ENCODE results near the gene FBXL16. TPM values are rescaled to one million over a fixed set of nuclear protein-coding genes. Genes with fewer than 3 reads are reported as not detected.

Gene FBXL16
- total and polyA plus RNA-seq, 2 donors (not counting 3 experiments of a cell fraction or from before 2014, with no cell fraction given), result 0.07 to 0.22 TPM

DNA sequence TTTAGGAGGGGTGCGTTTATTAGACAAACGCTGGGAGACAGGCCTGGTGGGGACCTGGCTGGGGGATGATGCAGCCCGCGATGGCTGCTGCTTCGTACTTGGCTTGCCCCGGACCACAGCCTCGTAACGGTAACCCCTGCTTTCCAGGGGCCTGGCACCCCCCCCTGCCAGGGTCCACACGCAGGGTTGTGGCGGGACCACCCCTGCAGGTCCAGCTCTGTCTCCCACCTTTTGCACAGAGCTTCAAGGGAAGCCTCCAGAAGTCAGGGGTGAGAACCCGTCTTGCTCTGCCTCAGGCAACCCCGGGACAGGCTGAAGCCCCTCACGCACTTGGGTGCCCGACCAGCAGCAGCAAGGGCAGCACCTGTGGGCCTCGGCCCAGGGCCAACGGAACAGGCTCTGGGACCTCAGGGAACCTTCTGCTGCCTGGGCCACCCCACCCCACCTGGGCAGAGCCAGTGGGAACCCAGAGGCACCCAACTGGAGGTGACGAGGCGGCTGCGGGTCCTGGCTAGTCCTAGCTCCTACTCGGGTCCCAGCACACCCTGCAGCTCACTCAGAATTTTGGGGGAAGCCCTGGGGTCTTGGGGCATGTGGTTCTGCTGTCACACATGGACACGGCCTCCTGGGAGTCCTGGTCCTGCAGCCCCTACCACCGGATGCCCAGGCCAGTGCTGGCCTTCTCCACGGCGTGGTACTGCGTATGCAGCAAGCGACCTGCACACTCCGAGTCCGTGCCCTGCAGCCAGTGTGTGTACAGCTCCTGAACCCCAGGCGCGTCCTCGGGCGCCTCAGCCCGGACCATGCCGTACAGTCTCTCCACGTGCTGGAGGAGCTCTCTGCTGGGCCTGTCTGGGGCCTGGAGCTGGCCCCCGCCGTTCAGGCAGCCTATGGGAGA is 24.4 kb upstream of the FBXL16 start:
- intact Hi-C loops (cut with micrococcal nuclease) (loop anchor here (2.0 kb wide), 1 partner anchor 15 kb away; the partner anchor contains the start of gene METRN), dilution Hi-C loops (cut with MboI; ENCODE audit: extremely low pct_ligation_motif_present, low sequenced_read_pairs) (no loop called here)
- H3K9me3 ChIP-seq (replicated peaks; ENCODE audit: control insufficient read depth, insufficient read depth, low read length), result no peaks in the 10 kb centered on the region
- H3K4me1 ChIP-seq (ENCODE audit: control insufficient read depth, extremely low read depth, insufficient read depth, low read length), result peaks cover 13% of the 10 kb centered on the region
- H3K4me2 ChIP-seq (ENCODE audit: insufficient read depth, low read length), result no peak overlapping the region
- no TSS peak for BruUV-seq (replicated peaks)
- no peak overlapping the region for H3K4me3 ChIP-seq (replicated peaks in 1 of 3; ENCODE audit: insufficient read depth in 1 of 3, low read depth in 1 of 3, low read length in 3 of 3)
- CTCF ChIA-PET, result interaction anchor here (1.0 to 1.9 kb wide), 2 partner anchors 10 to 58 kb away, joined by 3 to 5 read pairs; partner anchors contain the start of genes ANTKMT, CHTF18 and RPUSD1
- peaks cover 4 to 19% of the 10 kb centered on the region in 2 experiments for H3K36me3 ChIP-seq (ENCODE audit: control insufficient read depth in 2 of 2, extremely low read depth in 1 of 2, insufficient read depth in 2 of 2, low read length in 2 of 2)
- no peak overlapping the region for H2AFZ ChIP-seq (ENCODE audit: low read depth, low read length)
- DNase-seq (ENCODE audit: low read depth, low spot score), result no peak
- POLR2A ChIA-PET, result no interaction called here
- TF ChIP-seq POLR2A (IDR thresholded peaks at IDR 0.05; ENCODE audit: low read depth, low read length) (no peak), POLR2AphosphoS5 (IDR thresholded peaks at IDR 0.05; ENCODE audit: insufficient read depth, low read depth, low read length) (no peak), GATA2 (IDR thresholded peaks at IDR 0.05; ENCODE audit: insufficient read depth, insufficient read length, low read depth, low read length) (no peak), MYC (IDR thresholded peaks at IDR 0.05; ENCODE audit: low read depth, low read length) (no peak)
- TF ChIP-seq, protein P1, sequence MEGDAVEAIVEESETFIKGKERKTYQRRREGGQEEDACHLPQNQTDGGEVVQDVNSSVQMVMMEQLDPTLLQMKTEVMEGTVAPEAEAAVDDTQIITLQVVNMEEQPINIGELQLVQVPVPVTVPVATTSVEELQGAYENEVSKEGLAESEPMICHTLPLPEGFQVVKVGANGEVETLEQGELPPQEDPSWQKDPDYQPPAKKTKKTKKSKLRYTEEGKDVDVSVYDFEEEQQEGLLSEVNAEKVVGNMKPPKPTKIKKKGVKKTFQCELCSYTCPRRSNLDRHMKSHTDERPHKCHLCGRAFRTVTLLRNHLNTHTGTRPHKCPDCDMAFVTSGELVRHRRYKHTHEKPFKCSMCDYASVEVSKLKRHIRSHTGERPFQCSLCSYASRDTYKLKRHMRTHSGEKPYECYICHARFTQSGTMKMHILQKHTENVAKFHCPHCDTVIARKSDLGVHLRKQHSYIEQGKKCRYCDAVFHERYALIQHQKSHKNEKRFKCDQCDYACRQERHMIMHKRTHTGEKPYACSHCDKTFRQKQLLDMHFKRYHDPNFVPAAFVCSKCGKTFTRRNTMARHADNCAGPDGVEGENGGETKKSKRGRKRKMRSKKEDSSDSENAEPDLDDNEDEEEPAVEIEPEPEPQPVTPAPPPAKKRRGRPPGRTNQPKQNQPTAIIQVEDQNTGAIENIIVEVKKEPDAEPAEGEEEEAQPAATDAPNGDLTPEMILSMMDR (IDR thresholded peaks at IDR 0.05; ENCODE audit: extremely low read depth in 1 of 2, insufficient read depth in 1 of 2, low read depth in 1 of 2, low read length in 2 of 2), result no peak
- TF ChIP-seq, protein P2, sequence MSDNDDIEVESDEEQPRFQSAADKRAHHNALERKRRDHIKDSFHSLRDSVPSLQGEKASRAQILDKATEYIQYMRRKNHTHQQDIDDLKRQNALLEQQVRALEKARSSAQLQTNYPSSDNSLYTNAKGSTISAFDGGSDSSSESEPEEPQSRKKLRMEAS (IDR thresholded peaks at IDR 0.05; ENCODE audit: insufficient read depth, insufficient read length), result no peak
- H3K27ac ChIP-seq (ENCODE audit: insufficient read depth, low read depth, low read length), result no peak overlapping the region
- no peak for FAIRE-seq
- no peaks in the 10 kb centered on the region for H3K79me2 ChIP-seq (ENCODE audit: control insufficient read depth, insufficient read depth, low read length)
- no peaks in the 10 kb centered on the region for H4K20me1 ChIP-seq (replicated peaks; ENCODE audit: control insufficient read depth, extremely low read depth, insufficient read depth, low read length)
- no peak overlapping the region for H3K9ac ChIP-seq (replicated peaks; ENCODE audit: extremely low read depth, insufficient read depth, low read length)
- no peaks in the 10 kb centered on the region for H3K9me1 ChIP-seq (replicated peaks; ENCODE audit: control insufficient read depth, extremely low read depth, insufficient read depth, low read length)
- H3K27me3 ChIP-seq (ENCODE audit: control insufficient read depth in 2 of 2, insufficient read depth in 2 of 2, low read length in 2 of 2), result no peaks in the 10 kb centered on the region
